ENCODE measurements around the gene IRF6.
"Not testable (repeated sequence)": the region's sequence is repeated elsewhere in the genome, so short reads cannot be mapped to it uniquely, and the experiment has no call there.

DNA sequence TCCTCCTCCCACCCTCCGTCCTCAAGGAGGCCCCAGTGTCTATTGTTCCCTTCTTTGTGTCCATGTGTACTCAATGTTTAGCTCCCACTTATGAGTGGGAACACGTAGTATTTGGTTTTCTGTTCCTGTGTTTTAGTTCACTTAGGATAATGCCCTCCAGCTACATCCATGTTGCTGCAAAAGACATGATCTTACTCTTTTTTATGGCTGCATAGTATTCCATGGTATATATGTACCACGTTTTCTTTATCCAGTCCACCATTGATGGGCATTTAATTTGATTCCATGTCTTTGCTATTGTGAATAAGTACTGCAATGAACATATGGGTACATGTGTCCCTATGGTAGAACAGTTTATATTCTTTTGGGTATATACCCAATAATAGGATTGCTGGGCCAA is 12.2 kb downstream of the IRF6 start:
- TF ChIP-seq, protein P1, sequence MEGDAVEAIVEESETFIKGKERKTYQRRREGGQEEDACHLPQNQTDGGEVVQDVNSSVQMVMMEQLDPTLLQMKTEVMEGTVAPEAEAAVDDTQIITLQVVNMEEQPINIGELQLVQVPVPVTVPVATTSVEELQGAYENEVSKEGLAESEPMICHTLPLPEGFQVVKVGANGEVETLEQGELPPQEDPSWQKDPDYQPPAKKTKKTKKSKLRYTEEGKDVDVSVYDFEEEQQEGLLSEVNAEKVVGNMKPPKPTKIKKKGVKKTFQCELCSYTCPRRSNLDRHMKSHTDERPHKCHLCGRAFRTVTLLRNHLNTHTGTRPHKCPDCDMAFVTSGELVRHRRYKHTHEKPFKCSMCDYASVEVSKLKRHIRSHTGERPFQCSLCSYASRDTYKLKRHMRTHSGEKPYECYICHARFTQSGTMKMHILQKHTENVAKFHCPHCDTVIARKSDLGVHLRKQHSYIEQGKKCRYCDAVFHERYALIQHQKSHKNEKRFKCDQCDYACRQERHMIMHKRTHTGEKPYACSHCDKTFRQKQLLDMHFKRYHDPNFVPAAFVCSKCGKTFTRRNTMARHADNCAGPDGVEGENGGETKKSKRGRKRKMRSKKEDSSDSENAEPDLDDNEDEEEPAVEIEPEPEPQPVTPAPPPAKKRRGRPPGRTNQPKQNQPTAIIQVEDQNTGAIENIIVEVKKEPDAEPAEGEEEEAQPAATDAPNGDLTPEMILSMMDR (conservative IDR thresholded peaks at IDR 0.05; ENCODE audit: low read depth, low read length), result not testable (repeated sequence)
- TF ChIP-seq EZH2 (IDR thresholded peaks at IDR 0.05; ENCODE audit: low read length, unreplicated experiment), result not testable (repeated sequence)

Measured in PC-3 (cell line).